Muscle of back (tissue), 11 donors: ENCODE results near the gene THBS2. TPM values are rescaled to one million over a fixed set of nuclear protein-coding genes. Genes with fewer than 3 reads are reported as not detected.
A peak's percentile ranks its signal among the peaks of the same experiment; 100 is the strongest.

Experiments
- DNase-seq, 3 donors: peaks; one replicate each; pipeline versions ENCODE4 v3.0.0 to v3.0.0-alpha.2; 2013
- polyA plus RNA-seq, 10 donors: library from polyadenylated mRNA; unstranded; fragments of 120-200 nt; gene quantifications; one replicate each; pipeline ENCODE4 v1.2.1, GENCODE V29; 2013; ENCODE audit not compliant: insufficient read length in 10 of 10

The THBS2 gene
- polyA plus RNA-seq, 10 donors: 41.3 to 109 (median 70.0) TPM

DNA sequence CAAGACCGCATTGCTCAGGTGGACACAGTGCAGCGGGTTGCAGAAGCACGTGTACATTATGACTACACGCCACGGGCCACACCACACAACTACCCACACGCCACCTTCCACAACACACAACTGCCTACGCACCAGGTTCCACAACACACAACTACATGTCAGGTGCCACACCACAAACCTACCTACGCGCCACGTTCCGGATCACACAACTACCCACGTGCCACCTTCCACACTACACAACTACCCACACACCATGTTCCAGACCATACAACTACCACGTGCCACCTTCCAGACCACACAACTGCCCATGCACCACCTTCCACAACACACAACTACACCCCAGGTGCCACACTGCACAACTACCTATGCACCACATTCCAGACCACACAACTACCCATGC is 20.5 kb downstream of the THBS2 start:
- no peak for DNase-seq

DNA sequence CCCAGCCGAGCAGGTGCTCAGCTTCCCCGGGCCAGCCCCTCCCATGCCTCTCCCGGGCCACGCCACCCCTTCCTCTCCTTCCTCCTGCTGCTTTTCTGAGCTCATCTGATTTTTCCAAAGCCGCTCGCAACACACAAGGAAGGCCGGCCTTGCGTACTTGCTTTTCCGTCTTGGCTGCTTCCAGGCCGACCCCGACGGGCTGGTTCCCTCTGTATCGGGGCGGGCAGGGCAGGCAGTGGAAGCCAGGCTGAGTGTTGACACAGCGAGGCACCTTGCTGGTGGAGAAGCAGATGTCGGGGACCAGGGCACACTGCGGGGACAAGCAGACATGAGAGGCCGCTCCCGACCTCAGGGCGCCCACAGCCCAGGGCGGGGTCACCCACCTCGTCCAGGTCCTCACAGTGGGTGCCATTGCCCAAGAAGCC is 21.1 kb downstream of the THBS2 start:
- no peak for DNase-seq

DNA sequence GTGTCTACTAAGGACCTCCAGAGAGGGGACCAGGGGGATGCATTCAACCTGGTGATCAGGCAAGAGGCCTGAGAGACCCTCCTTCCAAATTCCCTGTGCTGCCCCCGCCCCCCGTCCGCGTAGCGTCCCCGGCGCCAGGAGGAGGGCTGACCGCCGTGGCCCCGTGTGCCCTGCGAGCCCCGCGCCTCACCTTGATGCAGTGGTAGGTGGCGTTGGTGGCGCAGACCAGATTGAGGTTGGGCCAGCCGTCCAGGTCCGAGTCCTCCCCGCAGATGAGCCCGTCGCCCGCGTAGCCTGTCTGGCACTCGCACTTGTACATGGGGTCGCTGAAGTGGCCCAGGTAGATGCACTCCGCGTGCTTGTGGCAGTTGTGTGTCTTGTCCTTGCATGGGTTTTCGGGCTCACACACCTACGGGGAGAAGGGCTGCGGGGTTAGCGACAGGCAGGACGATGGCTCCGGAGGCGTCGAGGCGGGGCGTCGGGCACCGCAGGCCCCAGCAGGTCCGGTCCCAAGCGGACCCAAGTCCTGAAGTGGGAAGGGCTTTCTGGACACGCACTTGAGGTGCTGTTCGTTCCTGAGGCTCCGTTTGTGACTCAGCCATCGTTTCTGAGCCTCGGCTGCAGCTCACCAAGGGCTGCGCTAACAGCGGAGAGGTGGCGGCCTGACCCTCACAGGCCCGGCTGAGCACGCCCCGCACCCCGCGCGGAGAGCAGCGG is 21.7 kb downstream of the THBS2 start:
- DNase-seq: no peak

DNA sequence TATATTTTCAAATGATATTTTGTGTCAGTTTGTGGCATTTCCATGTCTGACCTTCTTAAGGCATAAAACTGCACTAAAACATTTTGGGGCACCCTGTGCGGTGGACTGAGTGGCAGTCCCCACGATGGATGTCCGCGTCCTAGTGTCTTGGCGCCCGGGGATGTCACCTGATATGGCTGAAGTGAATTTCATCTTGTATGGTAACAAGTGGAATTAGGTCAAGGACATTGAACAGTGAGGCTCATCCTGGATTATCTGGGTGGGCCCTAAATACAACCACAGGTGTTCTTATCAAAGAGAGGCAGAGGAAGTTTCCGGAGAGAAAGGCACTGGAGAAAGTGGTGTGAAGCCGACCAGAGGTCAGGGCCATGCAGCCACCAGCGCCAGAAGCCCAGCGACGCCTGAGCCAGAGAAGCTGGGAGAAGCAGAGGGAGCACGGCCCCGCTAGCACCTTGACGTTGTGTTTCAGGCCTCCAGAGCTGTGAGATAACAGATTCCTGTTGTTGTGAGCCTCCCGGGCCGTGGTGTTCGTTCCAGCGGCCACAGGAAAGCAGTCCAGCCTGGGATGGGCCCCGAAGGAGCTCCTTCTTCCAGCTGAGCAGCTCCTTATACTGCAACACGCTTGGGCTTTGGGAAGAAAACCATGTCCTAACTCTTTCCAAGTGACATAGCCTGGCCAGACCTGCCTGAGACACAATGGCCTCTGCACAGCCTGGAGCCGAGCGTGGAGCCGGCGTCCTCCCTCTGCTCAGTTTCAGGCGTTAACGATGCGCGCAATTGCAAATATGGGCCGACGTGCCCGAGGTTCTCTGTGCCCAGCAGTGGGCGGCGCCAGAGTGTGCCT is 22.5 kb downstream of the THBS2 start:
- peak in 1 of 3 donors; percentile 63 for DNase-seq

DNA sequence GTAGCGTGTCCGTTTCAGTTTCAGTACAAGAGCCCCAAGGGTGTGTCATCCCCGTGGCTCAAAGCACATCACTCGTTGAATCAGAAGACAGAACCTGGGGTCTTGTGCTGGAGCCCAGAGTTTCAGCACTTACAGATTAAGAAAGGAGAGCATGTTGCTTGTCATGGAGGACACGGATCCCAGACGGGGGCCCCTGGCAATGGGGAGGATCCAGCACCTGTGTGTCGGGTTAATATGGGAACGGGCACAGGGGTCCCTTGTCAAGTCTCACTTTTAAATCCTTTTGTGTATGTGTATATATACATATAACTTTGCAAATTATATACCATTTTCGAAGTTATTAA is 23.4 kb downstream of the THBS2 start:
- peak in 1 of 3 donors; percentile 43 for DNase-seq

DNA sequence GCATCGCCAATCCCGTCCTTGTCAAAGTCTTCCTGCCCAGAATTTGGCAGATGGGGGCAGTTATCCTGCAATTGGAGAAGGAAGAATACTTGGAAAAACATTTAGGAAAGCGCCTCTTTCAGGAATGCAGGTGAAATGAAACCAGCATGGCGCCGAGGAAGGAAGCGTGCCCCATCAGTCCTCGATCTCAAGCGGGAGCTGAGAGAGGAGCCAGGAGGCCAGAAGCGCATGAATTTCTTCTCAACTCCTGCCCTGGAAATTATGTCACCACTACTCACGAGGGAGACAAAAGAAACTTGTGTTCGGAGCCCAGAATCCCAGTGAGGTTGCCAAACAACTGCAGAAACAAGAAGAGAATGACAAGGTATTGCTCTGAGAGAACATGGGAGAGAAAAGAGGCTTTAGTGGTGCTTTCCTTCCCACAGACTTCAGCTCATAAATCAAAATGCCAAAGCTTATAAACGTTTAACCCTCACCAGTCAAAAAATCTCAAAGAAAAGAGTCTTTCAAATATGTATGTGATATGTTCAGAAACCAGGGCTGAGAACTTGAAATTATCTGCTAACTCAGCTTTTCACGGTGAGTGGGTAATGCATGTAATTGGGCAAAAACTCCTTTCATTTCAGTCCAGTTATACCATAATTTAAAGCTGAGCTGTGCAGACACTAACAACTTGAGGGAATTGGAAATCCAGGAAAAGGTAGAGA is 23.9 kb downstream of the THBS2 start:
- peak in 2 of 3 donors; percentile 68 to 73 for DNase-seq

DNA sequence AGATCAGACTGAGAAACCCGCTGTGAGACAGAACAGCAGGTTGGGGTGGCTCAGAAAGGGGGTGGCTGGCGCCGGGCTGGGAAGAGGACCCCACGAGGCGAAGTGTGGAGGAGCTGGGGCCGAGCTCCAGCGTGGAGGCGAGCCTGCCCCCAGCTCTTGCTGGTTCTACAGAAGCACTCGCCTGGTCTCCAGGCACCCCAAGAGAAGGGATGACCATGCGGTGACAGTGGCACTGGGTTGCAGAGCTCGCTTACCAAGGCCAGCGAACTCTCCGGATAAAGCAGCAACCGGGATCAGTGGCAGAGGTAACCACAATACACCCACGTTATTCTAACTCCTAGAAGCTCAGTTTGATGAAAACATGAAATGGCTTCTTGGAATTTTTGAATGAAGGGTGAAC is 26.5 kb downstream of the THBS2 start:
- no peak for DNase-seq

DNA sequence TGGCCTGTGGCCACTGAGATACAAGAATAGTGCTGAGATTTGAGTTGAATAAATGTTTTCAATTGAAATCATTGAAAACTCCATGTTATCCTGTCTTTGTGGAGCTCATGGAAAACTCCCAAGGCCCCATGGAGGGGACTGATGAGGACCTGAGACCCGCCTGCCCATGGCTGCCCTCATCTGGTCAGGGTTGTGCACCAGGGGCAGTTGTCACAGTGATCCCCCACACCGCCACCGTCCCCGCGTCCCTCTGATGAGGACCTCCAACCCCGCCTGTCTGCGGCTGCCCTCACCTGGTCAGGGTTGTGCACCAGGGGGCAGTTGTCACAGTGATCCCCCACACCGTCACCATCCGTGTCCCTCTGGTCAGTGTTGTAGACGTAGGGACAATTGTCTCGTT is 27.8 kb downstream of the THBS2 start:
- no peak for DNase-seq

DNA sequence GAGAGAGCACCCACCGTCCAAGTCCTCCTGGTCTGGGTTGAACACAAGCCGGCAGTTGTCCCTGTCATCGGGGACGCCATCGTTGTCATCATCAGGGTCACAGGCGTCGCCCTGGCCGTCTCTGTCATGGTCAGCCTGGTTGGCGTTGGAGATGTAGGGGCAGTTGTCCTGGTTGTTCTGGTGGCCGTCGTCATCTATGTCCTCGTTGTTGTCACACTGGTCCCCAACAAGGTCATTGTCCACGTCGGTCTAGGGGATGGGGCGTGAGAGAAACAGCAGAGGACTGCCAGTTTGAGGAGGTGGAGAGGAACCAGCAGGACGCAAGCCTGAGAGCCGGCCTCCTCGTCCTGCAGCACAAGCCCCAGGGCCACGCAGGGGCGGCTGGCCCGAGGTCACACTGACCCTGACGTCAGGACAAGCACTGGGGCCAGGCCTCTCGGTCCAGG is 28.5 kb downstream of the THBS2 start:
- DNase-seq: no peak

DNA sequence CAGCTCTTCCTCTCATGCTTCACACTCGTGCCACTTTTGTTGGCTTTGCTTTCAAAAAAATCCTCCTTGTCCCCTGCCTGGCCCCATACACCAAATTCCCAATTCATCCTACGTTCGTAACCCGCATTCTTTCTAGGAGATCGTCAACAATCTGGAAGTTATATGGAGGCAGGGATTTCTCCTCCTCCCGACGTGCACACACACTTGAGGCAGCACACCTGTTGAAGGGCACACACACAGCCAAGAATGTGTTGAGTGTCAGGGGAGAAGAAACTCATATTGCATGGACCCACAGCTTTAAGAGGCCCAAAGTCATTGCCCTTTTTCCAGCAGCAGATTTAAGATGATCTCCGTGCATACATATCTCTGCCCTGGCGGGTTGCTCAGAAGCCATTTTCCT is 28.9 kb downstream of the THBS2 start:
- DNase-seq: no peak

DNA sequence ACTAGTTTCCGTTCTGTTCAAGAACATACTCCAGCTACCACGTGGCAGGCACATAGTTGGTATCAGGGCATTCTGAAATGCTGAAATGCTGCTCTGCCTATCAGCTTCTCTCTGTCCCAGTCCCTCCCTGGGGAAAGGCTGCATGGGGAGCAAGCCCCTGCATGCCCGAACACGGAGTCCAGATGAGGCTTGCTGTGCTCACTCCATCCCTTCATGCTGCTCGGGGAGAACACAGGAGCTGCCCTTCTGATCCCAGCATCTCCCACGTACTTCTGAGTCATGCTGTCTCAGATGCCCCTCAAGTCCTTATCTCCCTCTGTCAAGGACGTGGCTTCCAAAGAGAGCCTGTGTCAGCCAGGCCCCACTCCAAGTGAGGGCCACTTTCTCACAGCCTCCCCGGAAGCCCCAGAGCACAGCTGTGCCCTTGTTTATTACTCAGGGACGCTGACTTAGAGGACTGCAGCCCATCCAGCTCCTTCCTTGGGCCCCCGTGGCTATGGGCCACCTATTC is 29.4 kb downstream of the THBS2 start:
- DNase-seq: no peak

DNA sequence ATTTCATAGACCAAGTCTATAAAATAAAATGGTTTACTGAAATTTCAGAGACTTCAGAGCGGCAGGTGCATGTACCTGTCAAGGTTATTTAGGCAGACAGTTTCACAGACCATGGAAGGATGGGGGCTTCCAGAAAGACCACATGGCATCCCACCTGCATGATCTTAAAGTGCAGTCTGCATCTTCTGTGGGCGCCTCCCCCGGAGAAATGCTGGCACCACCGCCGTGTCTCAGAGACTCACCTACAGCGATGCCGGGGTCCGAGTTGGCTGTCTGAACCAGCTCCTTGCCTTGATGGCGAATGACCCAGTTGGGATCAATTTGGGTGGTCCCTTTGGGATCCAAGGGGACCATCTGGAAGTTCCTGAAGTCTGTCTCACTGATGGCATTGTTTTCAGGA is 30.6 kb downstream of the THBS2 start:
- DNase-seq: no peak

DNA sequence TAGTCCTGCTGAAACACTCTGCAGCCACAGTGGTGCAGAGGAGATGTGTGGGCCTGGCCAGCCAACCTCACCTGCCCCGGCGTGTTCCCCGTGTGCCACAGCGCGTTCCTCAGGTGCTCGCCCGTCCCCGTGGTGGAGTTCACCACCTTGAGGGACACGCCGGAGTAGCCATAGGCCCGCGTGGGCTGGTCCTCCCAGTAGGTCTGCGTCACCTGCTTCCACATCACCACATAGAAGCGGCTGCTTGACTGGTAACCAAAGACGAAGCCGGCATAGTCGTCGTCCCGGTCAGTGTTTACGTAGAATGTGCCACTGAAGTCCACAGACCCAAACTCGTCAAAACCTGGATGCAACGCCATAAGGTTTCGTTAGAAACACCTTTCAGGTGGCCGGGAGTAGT is 31.5 kb downstream of the THBS2 start:
- DNase-seq: no peak

DNA sequence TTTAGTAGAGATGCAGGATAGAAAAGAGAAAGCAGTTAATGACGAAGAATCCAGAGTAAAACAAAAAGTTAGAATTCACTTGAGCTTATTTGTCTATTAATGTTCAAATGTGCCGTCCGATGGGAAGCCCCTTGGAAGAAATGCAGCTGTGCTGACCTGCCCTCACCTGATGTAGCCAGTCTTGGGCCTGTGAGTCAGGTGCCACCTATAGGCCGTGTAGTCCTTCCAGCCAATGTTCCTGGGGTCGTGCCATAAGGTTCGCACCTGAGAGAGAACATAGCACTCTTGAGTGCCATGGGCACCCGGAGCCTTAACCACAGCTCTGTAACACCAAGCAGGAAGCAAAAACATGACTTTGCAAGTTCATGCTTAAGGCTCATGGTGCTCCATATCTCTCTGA is 32.4 kb downstream of the THBS2 start:
- no peak for DNase-seq

DNA sequence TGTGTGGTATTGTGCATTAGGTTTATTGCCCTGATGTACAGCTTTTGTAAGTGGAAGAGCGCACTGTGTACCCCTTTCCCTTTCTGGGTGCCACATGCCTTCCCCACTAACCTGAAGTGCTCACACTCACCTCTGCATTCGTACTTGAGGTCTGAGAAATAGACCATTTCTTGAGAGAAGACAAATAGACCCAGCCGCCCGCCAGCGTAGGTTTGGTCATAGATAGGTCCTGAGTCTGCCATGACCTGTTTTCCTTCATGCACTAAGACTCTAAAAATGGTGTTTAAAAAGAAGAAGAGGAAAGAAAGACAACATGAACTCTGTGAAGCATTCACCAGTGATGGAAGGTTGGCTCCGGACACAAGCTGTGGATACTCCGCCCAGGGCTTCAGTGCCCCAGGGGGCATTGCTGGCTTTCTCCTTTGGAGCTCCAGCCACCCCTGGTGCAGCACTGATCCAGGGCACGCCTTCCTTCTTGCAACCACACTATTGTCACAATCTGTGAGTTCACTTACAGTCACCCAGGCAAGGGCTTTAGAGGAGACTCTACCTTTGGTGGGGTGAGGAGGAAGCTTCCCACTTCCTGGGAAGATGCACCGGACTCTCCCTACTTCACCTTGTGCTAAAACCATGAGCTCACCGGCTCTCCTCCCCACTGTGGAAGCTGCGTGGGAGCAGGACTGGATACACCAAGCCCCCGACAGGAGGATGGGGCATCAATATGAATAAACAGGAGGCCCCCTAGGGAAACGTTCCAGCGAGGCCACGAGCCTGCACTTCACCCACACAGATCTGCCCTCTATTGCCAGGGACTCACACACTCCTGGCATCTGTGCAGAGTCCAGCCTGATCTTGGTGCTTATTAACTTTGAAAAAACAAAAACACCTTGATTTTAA is 33.3 kb downstream of the THBS2 start:
- DNase-seq: no peak

DNA sequence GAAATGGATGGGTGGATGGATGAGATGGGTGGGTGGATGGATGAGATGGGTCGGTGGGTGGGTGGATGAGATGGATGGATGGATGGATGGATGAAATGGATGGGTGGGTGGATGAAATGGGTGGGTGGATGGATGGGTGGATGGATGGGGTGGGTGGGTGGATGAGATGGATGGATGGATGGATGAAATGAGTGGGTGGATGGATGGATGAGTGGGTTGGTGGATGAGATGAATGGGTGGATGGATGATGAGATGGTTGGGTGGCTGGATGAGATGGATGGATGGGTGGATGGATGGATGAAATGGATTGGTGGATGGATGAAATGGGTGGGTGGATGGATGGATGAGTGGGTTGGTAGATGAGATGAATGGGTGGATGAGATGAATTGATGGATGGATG is 35.7 kb downstream of the THBS2 start:
- DNase-seq: no peak

DNA sequence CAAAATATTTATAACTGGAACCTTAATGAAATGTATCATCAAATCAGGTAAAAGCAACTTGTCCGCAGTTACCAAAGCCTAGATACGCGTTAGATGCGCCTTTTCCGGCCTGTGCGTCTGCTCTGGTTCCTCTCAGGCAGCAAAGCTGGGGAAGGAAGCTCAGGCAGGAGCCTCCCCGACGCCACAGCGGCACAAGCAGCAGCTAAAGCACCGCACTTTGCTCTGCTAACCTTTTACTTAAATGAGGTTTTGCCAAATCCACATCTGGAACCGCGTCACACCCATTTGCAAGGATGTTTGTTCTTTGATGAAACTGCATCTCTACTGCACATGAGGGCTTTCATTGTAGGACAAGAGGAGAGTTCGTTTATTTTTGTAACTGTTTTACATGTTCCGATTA is 36.8 kb downstream of the THBS2 start:
- DNase-seq: no peak

DNA sequence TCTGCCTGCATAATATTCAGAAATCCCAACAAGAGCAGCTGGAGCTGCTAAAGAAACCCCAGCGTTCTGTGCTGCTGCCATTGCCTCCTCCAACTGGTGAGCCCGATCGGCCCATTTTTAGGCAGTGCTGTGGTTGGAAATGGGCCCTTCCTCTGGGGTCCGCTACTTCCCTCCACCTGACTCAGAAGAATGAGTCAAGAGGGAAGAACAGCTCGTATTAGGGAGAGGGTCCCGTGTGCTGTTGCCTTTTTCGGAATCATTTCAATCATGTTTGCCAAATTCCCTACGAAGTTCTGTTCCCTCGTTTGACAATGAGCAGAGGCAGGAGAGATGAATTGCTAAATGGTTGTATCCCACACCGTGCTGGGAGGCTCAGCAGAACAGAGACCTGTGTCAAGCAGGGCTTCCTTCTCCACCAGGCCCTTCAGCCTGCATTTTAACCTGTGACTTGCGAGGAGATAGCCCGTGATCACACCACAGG is 38.4 kb downstream of the THBS2 start:
- DNase-seq: peak in 1 of 3 donors; percentile 48

DNA sequence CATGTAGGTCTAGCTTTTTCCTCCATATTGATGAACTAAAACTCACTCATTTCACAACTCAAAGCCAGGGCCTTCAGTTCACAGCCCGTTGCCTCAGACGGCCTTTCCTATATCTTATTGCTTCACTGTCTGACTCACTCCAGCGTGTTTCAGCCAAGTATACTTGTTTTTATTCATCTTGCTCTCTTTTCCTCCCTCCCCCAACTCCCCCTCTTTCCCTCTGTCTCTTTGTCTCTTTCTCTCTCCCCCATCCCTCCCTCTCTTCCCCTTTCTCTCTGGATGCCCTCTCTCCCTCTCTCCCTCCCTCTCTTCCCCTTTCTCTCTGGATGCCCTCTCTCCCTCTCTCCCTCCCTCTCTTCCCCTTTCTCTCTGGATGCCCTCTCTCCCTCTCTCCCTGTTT is 38.9 kb downstream of the THBS2 start:
- DNase-seq: peak; percentile 77 to 89 (median 85)

DNA sequence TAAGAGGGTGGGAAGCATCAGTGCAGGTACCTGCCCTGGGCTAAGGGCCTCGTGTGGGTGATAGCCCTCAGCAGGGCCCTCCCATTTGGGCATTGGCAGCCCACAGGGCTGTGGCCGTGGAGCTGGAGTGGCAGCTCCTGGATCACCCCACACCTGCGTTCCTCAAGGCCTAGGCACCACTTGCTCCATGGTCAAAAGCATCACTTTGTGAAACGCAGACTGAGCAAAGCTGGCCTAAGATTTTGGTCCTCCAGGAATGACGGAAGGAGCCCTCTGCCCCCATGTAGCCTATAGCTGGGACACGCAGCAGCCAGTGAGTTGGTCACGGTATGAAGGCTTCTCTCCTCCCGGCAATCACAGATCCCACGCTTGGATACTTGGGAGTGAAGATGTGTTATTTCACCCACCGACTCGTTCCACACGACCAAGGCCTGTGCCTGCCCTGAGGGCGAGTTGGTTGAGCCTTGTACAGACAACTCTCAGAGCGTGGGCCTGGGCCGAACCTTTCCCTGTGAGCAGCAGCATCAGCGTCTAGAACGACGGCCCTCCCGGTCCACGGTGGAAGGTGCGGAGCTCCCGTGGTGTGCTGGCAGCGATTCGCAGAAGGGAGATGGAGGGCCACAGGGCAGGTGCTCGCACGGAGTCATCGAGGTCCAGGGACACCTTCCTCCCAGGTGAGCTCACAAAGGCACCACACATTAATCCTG is 39.7 kb downstream of the THBS2 start:
- DNase-seq: no peak
